ENCODE measurements around the gene ROR2. TPM values are rescaled to one million over a fixed set of nuclear protein-coding genes. Genes with fewer than 3 reads are reported as not detected.

ROR2 gene
- total and polyA plus RNA-seq, 2 of the 13 experiments (the other 11 are each of a cell fraction or from before 2014, with no cell fraction given), result not detected

DNA sequence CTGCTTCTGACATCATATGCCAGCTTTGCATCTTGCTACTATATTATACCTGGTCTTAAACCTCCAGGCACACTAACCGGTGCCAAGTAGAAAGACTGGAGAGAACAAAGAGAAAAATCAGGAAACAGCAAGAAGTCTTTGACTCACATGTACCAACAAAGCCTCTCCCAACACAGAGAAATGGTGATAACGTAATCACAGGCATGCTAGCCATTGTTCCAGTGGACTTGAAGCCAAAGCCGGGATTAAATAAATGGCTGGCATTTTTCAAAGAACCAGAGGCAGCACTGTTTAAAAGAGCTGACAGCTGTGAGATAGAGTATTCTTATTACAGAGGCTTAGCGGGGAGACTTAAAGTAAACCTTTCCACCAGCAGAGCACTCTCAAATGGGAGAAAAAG is 378.0 kb downstream of the ROR2 start:
- Histone ChIP-seq H3K4me3 (replicated peaks in 1 of 3; ENCODE audit: insufficient read depth in 1 of 3, low read depth in 2 of 3, low read length in 3 of 3) (no peak overlapping the region), H3K27me3 (ENCODE audit: control insufficient read depth in 1 of 2, insufficient read depth in 2 of 2, low read length in 2 of 2) (peaks cover 0 to 29% of the 10 kb centered on the region in 2 experiments; a peak in 3 of 5 replicates), H3K4me1 (ENCODE audit: insufficient read depth, low read length) (no peaks in the 10 kb centered on the region), H4K20me1 (ENCODE audit: insufficient read depth, low read length) (no peaks in the 10 kb centered on the region), H3K79me2 (ENCODE audit: insufficient read depth, low read length) (no peaks in the 10 kb centered on the region), H3K4me2 (ENCODE audit: low read depth, low read length) (no peak overlapping the region), H2AFZ (ENCODE audit: low read length) (no peak overlapping the region), H3K9me3 (ENCODE audit: low read length) (no peaks in the 10 kb centered on the region), H3K9ac (ENCODE audit: insufficient read depth, low read depth, low read length) (no peak overlapping the region), H3K27ac (ENCODE audit: extremely low read length, insufficient read depth, low read length) (no peak overlapping the region), H3K36me3 (replicated peaks in 1 of 2; ENCODE audit: control insufficient read depth in 1 of 2, insufficient read depth in 2 of 2, low read length in 2 of 2) (no peaks in the 10 kb centered on the region)
- no peak for DNase-seq (ENCODE audit: low spot score)
- WGBS (ENCODE audit: low lambda C conversion rate), result 1% methylated on average over 4 of the region's 4 CpGs
- ATAC-seq, result no peak
- in situ Hi-C loops (cut with HindIII; ENCODE audit: extremely low pct_ligation_motif_present, low pct_unique_long_range_greater_than_20kb) (no loop called here), intact Hi-C loops (cut with micrococcal nuclease; ENCODE audit: unreplicated experiment) (no loop called here)
- POLR2A ChIA-PET, result no interaction called here
- no peak for TF ChIP-seq MEIS2 (CRISPR knock-in tag; IDR thresholded peaks at IDR 0.05)
- no peak for TF ChIP-seq ZFP1 (CRISPR knock-in tag; IDR thresholded peaks at IDR 0.05)
- no peak for TF ChIP-seq ZMYM3 (CRISPR knock-in tag; IDR thresholded peaks at IDR 0.05)
- TF ChIP-seq ZNF616 (CRISPR knock-in tag; IDR thresholded peaks at IDR 0.05; ENCODE audit: low read depth), result no peak
- TF ChIP-seq, protein P1, sequence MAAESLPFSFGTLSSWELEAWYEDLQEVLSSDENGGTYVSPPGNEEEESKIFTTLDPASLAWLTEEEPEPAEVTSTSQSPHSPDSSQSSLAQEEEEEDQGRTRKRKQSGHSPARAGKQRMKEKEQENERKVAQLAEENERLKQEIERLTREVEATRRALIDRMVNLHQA (CRISPR knock-in tag; IDR thresholded peaks at IDR 0.05), result no peak
- TF ChIP-seq HNRNPLL (IDR thresholded peaks at IDR 0.05; ENCODE audit: low read depth, low read length, poor library complexity, severe bottlenecking), result no peak
- no peak for TF ChIP-seq GTF2F1 (IDR thresholded peaks at IDR 0.05; ENCODE audit: low read length)
- FAIRE-seq, result no peak
- BruUV-seq (replicated peaks), result no TSS peak
- CTCF ChIA-PET (ENCODE audit: low intra/inter-chr PET ratio, low total read pairs), result no interaction called here

DNA sequence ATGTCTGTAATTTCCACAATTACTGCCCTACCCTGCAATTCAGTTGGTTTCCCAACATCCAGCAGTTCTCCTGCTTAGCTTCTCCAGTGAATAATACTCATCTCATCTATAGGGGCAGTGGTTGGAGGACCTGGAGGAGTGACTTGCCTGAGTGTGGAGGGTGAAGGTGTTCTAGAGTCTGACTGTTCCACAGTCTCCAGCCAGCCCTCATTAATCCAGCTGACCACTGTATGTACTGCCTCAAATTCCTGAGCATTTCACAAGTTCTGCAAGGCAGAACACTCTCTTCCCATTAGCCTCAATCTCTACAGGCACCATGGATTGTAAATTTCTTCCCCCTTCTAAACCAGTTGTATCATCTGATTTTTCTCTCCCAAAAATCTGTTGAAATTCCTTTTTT is 379.0 kb downstream of the ROR2 start:
- TF ChIP-seq THAP11 (CRISPR knock-in tag; IDR thresholded peaks at IDR 0.05) (no peak), TCF7L2 (IDR thresholded peaks at IDR 0.05; ENCODE audit: low read depth, low read length) (no peak), ZNF331 (CRISPR knock-in tag; IDR thresholded peaks at IDR 0.05) (no peak), BRD4 (CRISPR knock-in tag; IDR thresholded peaks at IDR 0.05) (no peak), RAD21 (CRISPR knock-in tag; IDR thresholded peaks at IDR 0.05) (no peak)
- TF ChIP-seq, protein P2, sequence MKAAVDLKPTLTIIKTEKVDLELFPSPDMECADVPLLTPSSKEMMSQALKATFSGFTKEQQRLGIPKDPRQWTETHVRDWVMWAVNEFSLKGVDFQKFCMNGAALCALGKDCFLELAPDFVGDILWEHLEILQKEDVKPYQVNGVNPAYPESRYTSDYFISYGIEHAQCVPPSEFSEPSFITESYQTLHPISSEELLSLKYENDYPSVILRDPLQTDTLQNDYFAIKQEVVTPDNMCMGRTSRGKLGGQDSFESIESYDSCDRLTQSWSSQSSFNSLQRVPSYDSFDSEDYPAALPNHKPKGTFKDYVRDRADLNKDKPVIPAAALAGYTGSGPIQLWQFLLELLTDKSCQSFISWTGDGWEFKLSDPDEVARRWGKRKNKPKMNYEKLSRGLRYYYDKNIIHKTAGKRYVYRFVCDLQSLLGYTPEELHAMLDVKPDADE (CRISPR knock-in tag; IDR thresholded peaks at IDR 0.05), result no peak
- ChIA-PET POLR2A (no interaction called here), CTCF (ENCODE audit: low intra/inter-chr PET ratio, low total read pairs) (no interaction called here)
- Histone ChIP-seq H3K79me2 (ENCODE audit: insufficient read depth, low read length) (no peaks in the 10 kb centered on the region), H3K36me3 (replicated peaks in 1 of 2; ENCODE audit: control insufficient read depth in 1 of 2, insufficient read depth in 2 of 2, low read length in 2 of 2) (no peaks in the 10 kb centered on the region), H3K4me1 (ENCODE audit: insufficient read depth, low read length) (no peaks in the 10 kb centered on the region), H3K27me3 (ENCODE audit: control insufficient read depth in 1 of 2, insufficient read depth in 2 of 2, low read length in 2 of 2) (peaks cover 0 to 29% of the 10 kb centered on the region in 2 experiments; a peak in 3 of 5 replicates), H4K20me1 (ENCODE audit: insufficient read depth, low read length) (no peaks in the 10 kb centered on the region), H3K9me3 (ENCODE audit: low read length) (no peaks in the 10 kb centered on the region), H3K27ac (ENCODE audit: extremely low read length, insufficient read depth, low read length) (no peak overlapping the region), H3K4me3 (replicated peaks in 1 of 3; ENCODE audit: insufficient read depth in 1 of 3, low read depth in 2 of 3, low read length in 3 of 3) (no peak overlapping the region), H3K4me2 (ENCODE audit: low read depth, low read length) (no peak overlapping the region), H3K9ac (ENCODE audit: insufficient read depth, low read depth, low read length) (no peak overlapping the region), H2AFZ (ENCODE audit: low read length) (no peak overlapping the region)
- ATAC-seq (no peak), DNase-seq (ENCODE audit: low spot score) (no peak), FAIRE-seq (no peak)
- intact Hi-C loops (cut with micrococcal nuclease; ENCODE audit: unreplicated experiment), result no loop called here
- no TSS peak for BruUV-seq (replicated peaks)
- in situ Hi-C loops (cut with HindIII; ENCODE audit: extremely low pct_ligation_motif_present, low pct_unique_long_range_greater_than_20kb), result no loop called here
